Mesendoderm (in vitro differentiated cells): ENCODE results near the gene TTC6.

Experiments
- DNase-seq: peaks from one replicate; pipeline ENCODE4 v3.0.0; 2013
- H2AK5ac ChIP-seq: 2 replicates; pipeline ENCODE4 v1.6.1; 2013; ENCODE audit warnings: low read length, inconsistent platforms
- H2BK120ac ChIP-seq: 2 replicates; pipeline ENCODE4 v1.6.1; 2013; ENCODE audit warnings: low read depth, mild to moderate bottlenecking, low read length, moderate library complexity, mixed read lengths
- H2BK15ac ChIP-seq: replicated peaks from 2 replicates; pipeline ENCODE4 v1.6.1; 2013; ENCODE audit warnings: low read depth, mild to moderate bottlenecking, moderate library complexity
- H2BK5ac ChIP-seq: 2 replicates; pipeline ENCODE4 v1.6.1; 2013; ENCODE audit warnings: low read length, inconsistent platforms
- H3K18ac ChIP-seq: 2 replicates; pipeline ENCODE4 v1.6.1; 2013; ENCODE audit warnings: mild to moderate bottlenecking, low read length, mixed read lengths
- H3K23ac ChIP-seq: one replicate; pipeline ENCODE4 v1.6.1; 2013; ENCODE audit warnings: low read length
- H3K27ac ChIP-seq: 2 replicates; pipeline ENCODE4 v1.5.1; 2013; ENCODE audit warnings: low read depth, mild to moderate bottlenecking, inconsistent platforms, low read length, moderate library complexity
- H3K27me3 ChIP-seq: 2 replicates; pipeline ENCODE4 v1.6.1; 2013; ENCODE audit warnings: low read length, control low read depth, mild to moderate bottlenecking, inconsistent platforms; ENCODE audit not compliant: insufficient read depth, poor library complexity
- H3K36me3 ChIP-seq: 2 replicates; pipeline ENCODE4 v1.6.1; 2013; ENCODE audit warnings: low read length, inconsistent platforms; ENCODE audit not compliant: control insufficient read depth, insufficient read depth
- H3K4ac ChIP-seq: one replicate; pipeline ENCODE4 v1.6.1; 2013; ENCODE audit warnings: low read depth, mild to moderate bottlenecking, low read length, moderate library complexity
- H3K4me1 ChIP-seq: 2 replicates; pipeline ENCODE4 v1.6.1; 2013; ENCODE audit warnings: low read depth, low read length, inconsistent platforms; ENCODE audit not compliant: control insufficient read depth
- H3K4me2 ChIP-seq: 2 replicates; pipeline ENCODE4 v1.6.1; 2013; ENCODE audit warnings: low read length
- H3K4me3 ChIP-seq: 2 replicates; pipeline ENCODE4 v1.5.1; 2013; ENCODE audit warnings: mild to moderate bottlenecking, low read length
- H3K56ac ChIP-seq: one replicate; pipeline ENCODE4 v1.6.1; 2013; ENCODE audit warnings: low read length
- H3K79me1 ChIP-seq: 2 replicates; pipeline ENCODE4 v1.6.1; 2013; ENCODE audit warnings: low read length, inconsistent platforms
- H3K79me2 ChIP-seq: 2 replicates; pipeline ENCODE4 v1.6.1; 2013; ENCODE audit warnings: mild to moderate bottlenecking, low read length; ENCODE audit not compliant: control insufficient read depth, insufficient read depth
- H3K9ac ChIP-seq: 2 replicates; pipeline ENCODE4 v1.6.1; 2013; ENCODE audit warnings: low read length, inconsistent platforms
- H4K5ac ChIP-seq: one replicate; pipeline ENCODE4 v1.6.1; 2013; ENCODE audit warnings: low read length
- H4K8ac ChIP-seq: one replicate; pipeline ENCODE4 v1.6.1; 2013; ENCODE audit warnings: low read depth, mild to moderate bottlenecking, control low read depth, low read length, moderate library complexity
- WGBS: extraction: QIAGEN DNeasy Blood & Tissue Kit; methylation state at CpG from one replicate; pipeline ENCODE4 v1.1.7; 2013; ENCODE audit warnings: low lambda C conversion rate, missing lambda C conversion rate; ENCODE audit not compliant: insufficient coverage; ENCODE audit errors: extremely low coverage; 5-methylcytosine and 5-hydroxymethylcytosine counted together

The TTC6 gene

DNA sequence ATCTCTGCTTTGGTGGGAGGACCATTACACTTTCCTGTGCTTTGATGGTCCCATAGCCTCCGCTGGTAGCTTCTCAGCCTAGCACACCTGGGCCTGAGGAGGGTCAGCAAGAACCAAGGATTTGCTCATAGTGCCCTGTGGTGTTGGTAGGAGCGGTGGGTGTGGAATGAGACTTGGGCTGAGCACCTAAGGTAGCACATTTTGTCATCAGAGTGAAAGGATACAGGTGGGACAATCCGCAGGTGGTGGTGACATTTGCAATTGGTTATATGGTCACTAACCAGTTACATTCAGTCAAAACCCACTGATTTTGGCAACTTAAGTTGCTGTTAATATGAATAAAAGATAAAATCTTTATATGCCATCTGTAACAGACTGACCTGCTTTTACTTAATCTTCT is 46.7 kb downstream of the TTC6 start:
- Histone ChIP-seq H3K79me1 (no peaks in the 10 kb centered on the region), H3K23ac (no peak overlapping the region), H3K79me2 (no peaks in the 10 kb centered on the region), H3K9ac (no peak overlapping the region), H3K36me3 (no peaks in the 10 kb centered on the region), H2BK5ac (no peak overlapping the region), H3K56ac (no peak overlapping the region), H2BK120ac (no peak overlapping the region), H3K4me2 (no peak overlapping the region), H2BK15ac (no peak overlapping the region), H3K27ac (no peak overlapping the region), H4K8ac (no peak overlapping the region), H4K5ac (no peak overlapping the region), H3K27me3 (no peaks in the 10 kb centered on the region), H3K4me1 (no peaks in the 10 kb centered on the region), H3K18ac (no peak overlapping the region), H3K4me3 (no peak overlapping the region), H3K4ac (no peak overlapping the region), H2AK5ac (no peak overlapping the region)
- no CpG with 5 or more reads among the region's 3 CpGs for WGBS
- no peak for DNase-seq

DNA sequence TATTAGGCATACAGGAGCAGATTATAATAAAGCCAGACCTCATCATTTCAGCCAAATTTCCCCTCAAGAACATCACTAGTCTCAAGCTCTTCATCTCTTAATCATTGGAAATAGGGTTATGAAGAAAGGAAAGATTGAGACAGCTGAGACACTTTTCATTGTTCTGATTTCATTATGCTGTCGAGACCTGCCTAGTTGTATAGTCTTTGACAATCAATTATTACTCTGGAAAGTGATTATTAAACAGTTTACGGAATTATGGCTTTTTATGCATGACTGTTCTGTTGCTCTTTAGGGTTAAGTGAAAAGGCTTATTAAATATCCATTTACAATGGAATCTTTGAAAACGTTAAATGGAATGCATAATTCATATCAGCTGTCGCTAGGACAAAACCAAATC is 48.3 kb downstream of the TTC6 start:
- no peak overlapping the region for H3K4ac ChIP-seq
- no peak overlapping the region for H3K4me3 ChIP-seq
- no peak overlapping the region for H3K18ac ChIP-seq
- no peak overlapping the region for H2BK15ac ChIP-seq
- H3K27ac ChIP-seq: no peak overlapping the region
- no peaks in the 10 kb centered on the region for H3K4me1 ChIP-seq
- H3K79me2 ChIP-seq: no peaks in the 10 kb centered on the region
- H3K23ac ChIP-seq: no peak overlapping the region
- DNase-seq: no peak
- H3K4me2 ChIP-seq: no peak overlapping the region
- H2BK5ac ChIP-seq: no peak overlapping the region
- WGBS: no CpG with 5 or more reads among the region's 4 CpGs
- H2BK120ac ChIP-seq: no peak overlapping the region
- H3K9ac ChIP-seq: no peak overlapping the region
- H4K8ac ChIP-seq: no peak overlapping the region
- no peak overlapping the region for H4K5ac ChIP-seq
- no peaks in the 10 kb centered on the region for H3K79me1 ChIP-seq
- no peaks in the 10 kb centered on the region for H3K36me3 ChIP-seq
- no peak overlapping the region for H3K56ac ChIP-seq
- no peaks in the 10 kb centered on the region for H3K27me3 ChIP-seq
- H2AK5ac ChIP-seq: no peak overlapping the region
